ENCODE results near the gene SGTA.

The SGTA gene

DNA sequence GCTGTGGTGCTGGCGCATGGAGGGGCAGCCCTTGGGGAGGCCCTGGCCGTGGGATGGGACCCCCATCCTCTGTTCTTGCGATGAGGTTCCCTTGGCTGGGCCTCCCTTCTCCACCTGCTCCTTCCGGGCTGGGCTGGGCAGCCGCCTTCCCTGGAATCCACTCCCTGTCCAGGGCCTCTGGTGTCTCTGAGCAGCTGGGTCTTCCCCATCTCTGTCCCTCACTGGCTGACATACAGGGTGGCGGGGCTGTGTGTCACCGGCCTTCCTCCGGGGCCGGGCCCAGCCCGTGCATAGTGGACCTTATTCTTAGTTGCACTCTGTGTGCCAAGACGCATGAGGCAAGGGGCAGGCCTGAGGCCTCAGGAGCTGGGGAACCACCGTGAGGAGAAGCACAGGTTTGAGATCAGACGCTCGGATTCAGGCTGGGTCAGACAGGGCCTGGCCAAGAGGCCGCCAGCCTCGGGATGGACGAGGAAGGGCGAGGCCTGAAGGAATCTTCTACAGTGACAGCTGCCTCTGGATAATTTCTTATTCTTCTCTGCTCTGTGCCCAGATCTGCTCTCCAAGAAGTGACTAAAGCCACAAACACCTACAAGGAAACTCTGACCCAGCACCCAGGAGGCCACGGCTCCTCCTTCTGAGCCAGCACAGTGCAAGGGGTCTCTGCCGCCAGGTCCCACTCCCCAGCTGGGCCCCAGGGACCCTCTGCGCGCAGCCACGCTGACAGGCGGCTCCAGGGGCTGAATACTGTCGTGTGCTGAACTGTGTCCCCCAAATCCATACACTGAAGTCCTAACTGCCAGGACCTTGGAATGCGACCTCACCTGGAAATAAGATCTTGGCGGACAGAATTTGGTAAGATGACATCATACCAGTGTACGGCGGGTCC lies 11.0 kb downstream of the SGTA start:
- Histone ChIP-seq H3K27me3 (ENCODE audit: insufficient read depth, low read length) (no peaks in the 10 kb centered on the region), H2AFZ (ENCODE audit: low read length) (no peak overlapping the region), H3K9me3 (ENCODE audit: low read length) (no peaks in the 10 kb centered on the region), H3K4me1 (ENCODE audit: insufficient read depth, low read length, severe bottlenecking) (peaks cover 7% of the 10 kb centered on the region), H3K27ac (ENCODE audit: low read depth, low read length, poor library complexity, severe bottlenecking) (no peak overlapping the region), H3K79me2 (ENCODE audit: insufficient read depth, low read length) (peaks cover 55% of the 10 kb centered on the region), H3K4me2 (ENCODE audit: low read length) (no peak overlapping the region), H3K9ac (ENCODE audit: low read length) (no peak overlapping the region), H3K4me3 (ENCODE audit: low read depth, low read length, poor library complexity, severe bottlenecking) (no peak overlapping the region), H4K20me1 (ENCODE audit: insufficient read depth, low read length) (no peaks in the 10 kb centered on the region; the same call in 1 of the 2 replicates), H3K36me3 (ENCODE audit: insufficient read depth, low read length) (peaks cover 32% of the 10 kb centered on the region), H3K9me2 (ENCODE audit: low read depth, low read length) (no peaks in the 10 kb centered on the region), H3F3A (ENCODE audit: insufficient read depth, low read length) (no peaks in the 10 kb centered on the region)
- no peak for TF ChIP-seq EZH2 (IDR thresholded peaks at IDR 0.05; ENCODE audit: borderline replicate concordance, low read length)
- TF ChIP-seq, protein P1, sequence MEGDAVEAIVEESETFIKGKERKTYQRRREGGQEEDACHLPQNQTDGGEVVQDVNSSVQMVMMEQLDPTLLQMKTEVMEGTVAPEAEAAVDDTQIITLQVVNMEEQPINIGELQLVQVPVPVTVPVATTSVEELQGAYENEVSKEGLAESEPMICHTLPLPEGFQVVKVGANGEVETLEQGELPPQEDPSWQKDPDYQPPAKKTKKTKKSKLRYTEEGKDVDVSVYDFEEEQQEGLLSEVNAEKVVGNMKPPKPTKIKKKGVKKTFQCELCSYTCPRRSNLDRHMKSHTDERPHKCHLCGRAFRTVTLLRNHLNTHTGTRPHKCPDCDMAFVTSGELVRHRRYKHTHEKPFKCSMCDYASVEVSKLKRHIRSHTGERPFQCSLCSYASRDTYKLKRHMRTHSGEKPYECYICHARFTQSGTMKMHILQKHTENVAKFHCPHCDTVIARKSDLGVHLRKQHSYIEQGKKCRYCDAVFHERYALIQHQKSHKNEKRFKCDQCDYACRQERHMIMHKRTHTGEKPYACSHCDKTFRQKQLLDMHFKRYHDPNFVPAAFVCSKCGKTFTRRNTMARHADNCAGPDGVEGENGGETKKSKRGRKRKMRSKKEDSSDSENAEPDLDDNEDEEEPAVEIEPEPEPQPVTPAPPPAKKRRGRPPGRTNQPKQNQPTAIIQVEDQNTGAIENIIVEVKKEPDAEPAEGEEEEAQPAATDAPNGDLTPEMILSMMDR (IDR thresholded peaks at IDR 0.05; ENCODE audit: low read length) = no peak

DNA sequence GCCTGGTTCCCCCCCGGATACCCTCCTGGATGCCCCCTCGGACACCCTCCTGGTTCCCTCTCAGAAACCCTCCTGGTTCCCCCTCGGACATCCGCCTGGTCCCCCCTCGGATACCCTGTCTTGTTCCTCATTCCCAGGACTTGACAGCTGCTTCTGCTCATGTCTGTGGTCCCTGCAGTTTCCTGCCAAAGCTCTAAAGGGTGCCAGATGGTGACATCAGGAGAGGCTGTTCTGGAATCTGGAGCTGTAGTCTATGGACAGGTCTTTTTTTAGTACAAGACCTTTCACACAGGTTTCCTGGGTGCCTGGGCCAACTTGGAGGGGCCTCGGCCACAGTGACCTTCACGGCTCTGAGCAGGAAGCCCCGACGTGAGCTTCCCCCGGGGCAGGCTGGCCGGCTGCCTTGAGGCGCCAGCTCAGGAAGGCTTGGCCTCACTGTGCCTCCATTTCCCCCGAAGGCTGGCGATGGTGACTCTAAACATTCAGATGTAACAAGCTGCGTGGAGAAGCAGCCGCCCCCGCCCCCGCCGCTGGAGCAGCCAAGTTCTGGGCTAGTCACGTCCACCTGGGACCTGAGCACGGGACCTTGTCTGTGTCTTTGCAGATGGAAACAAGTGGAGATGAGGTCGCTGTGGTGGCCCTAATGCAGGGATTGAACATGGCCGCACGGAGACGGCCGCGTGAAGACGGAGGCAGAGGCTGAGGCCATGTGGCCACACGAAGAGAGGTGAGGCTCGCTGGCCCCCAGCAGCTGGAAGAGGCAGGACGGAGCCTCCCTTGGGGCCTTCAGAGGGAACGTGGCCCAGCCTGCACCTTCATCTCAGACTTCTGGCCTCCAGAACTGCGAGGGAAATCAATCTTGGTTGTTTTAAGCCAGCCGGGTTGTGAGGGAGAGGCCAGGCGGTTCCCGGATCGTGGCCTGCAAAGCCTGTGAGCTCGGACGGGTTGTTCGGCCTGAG lies 12.7 kb downstream of the SGTA start:
- no peaks in the 10 kb centered on the region; the same call in 1 of the 2 replicates for H4K20me1 ChIP-seq (ENCODE audit: insufficient read depth, low read length)

DNA sequence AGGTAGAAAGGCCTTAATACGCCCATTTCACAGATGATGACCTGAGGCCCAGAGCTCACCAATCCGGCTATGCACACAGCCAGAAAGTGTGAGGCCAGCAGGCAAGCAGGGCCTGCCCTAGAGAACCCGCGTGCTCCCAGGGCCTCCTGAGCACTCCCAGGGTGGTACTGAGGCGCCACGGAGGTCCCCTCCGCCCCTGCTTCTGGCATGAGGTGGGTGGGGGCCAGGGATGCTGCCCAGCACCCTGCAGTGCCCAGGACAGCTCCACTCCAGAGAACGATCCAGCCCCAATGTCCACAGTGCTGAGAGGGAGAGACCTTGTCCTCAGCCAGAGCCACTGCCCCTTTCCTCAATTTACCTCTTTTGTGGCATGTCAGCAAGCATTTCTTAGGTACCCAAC lies 13.9 kb downstream of the SGTA start:
- Histone ChIP-seq H3F3A (ENCODE audit: insufficient read depth, low read length) (no peaks in the 10 kb centered on the region), H3K9me2 (ENCODE audit: low read depth, low read length) (no peaks in the 10 kb centered on the region), H3K9ac (ENCODE audit: low read length) (no peak overlapping the region), H3K27me3 (ENCODE audit: insufficient read depth, low read length) (no peaks in the 10 kb centered on the region), H3K9me3 (ENCODE audit: low read length) (no peaks in the 10 kb centered on the region), H3K4me3 (ENCODE audit: low read depth, low read length, poor library complexity, severe bottlenecking) (no peak overlapping the region), H3K4me1 (ENCODE audit: insufficient read depth, low read length, severe bottlenecking) (no peaks in the 10 kb centered on the region), H4K20me1 (ENCODE audit: insufficient read depth, low read length) (no peaks in the 10 kb centered on the region), H3K79me2 (ENCODE audit: insufficient read depth, low read length) (peaks cover 26% of the 10 kb centered on the region), H3K4me2 (ENCODE audit: low read length) (no peak overlapping the region), H3K36me3 (ENCODE audit: insufficient read depth, low read length) (peaks cover 54% of the 10 kb centered on the region), H2AFZ (ENCODE audit: low read length) (no peak overlapping the region), H3K27ac (ENCODE audit: low read depth, low read length, poor library complexity, severe bottlenecking) (no peak overlapping the region)
- TF ChIP-seq, protein P1 (IDR thresholded peaks at IDR 0.05; ENCODE audit: low read length) = no peak
- TF ChIP-seq EZH2 (IDR thresholded peaks at IDR 0.05; ENCODE audit: borderline replicate concordance, low read length) = no peak

More for the DNA sequence above, 12.7 kb downstream of the SGTA start:
- Histone ChIP-seq H3K4me1 (ENCODE audit: insufficient read depth, low read length, severe bottlenecking) (peaks cover 7% of the 10 kb centered on the region), H3F3A (ENCODE audit: insufficient read depth, low read length) (no peaks in the 10 kb centered on the region), H3K9me2 (ENCODE audit: low read depth, low read length) (no peaks in the 10 kb centered on the region), H3K27ac (ENCODE audit: low read depth, low read length, poor library complexity, severe bottlenecking) (no peak overlapping the region), H3K9me3 (ENCODE audit: low read length) (no peaks in the 10 kb centered on the region), H3K4me3 (ENCODE audit: low read depth, low read length, poor library complexity, severe bottlenecking) (no peak overlapping the region), H3K79me2 (ENCODE audit: insufficient read depth, low read length) (peaks cover 38% of the 10 kb centered on the region), H3K9ac (ENCODE audit: low read length) (no peak overlapping the region), H3K27me3 (ENCODE audit: insufficient read depth, low read length) (no peaks in the 10 kb centered on the region), H2AFZ (ENCODE audit: low read length) (no peak overlapping the region), H3K36me3 (ENCODE audit: insufficient read depth, low read length) (peaks cover 45% of the 10 kb centered on the region), H3K4me2 (ENCODE audit: low read length) (no peak overlapping the region)
- TF ChIP-seq EZH2 (IDR thresholded peaks at IDR 0.05; ENCODE audit: borderline replicate concordance, low read length) = no peak
- TF ChIP-seq, protein P1 (IDR thresholded peaks at IDR 0.05; ENCODE audit: low read length) = no peak

Measured in OCI-LY1 (cell line).